Left ventricle myocardium inferior (tissue), 1 donor: Measurements from ENCODE around the gene PCSK5. TPM values are rescaled to one million over a fixed set of nuclear protein-coding genes. Genes with fewer than 3 reads are reported as not detected.

Experiments used
- DNase-seq: peaks from one replicate; pipeline ENCODE4 v3.0.0-alpha.2; 2020
- H3K27ac ChIP-seq: fragments of 200-600 bp; replicated peaks from 2 replicates; pipeline ENCODE4 v1.8.0; 2021
- H3K27me3 ChIP-seq: fragments of 200-600 bp; 2 replicates; pipeline ENCODE4 v1.8.0; 2021; ENCODE audit warnings: low read depth
- H3K36me3 ChIP-seq: fragments of 200-600 bp; 2 replicates; pipeline ENCODE4 v1.8.0; 2021
- H3K4me1 ChIP-seq: fragments of 200-600 bp; 2 replicates; pipeline ENCODE4 v1.8.0; 2021
- H3K4me3 ChIP-seq: fragments of 200-600 bp; 2 replicates; pipeline ENCODE4 v1.8.0; 2021; ENCODE audit warnings: mild to moderate bottlenecking, moderate library complexity
- H3K9me3 ChIP-seq: fragments of 200-600 bp; replicated peaks from 2 replicates; pipeline ENCODE4 v1.8.0; 2021
- CTCF ChIP-seq: fragments of 200-600 bp; IDR thresholded peaks from 2 replicates; pipeline ENCODE4 v1.8.0; 2021; ENCODE audit warnings: antibody characterized with exemption, mild to moderate bottlenecking, borderline replicate concordance
- intact Hi-C: fragments of 100-400 bp; cut with micrococcal nuclease; formaldehyde crosslinking; loops from one replicate; pipeline ENCODE4 v1.11.0; 2022
- total RNA-seq: library from RNA; stranded (reverse); fragmentation: NEBNext Ultra II Directional; extraction: Animal tissue kit (Norgen Biotek cat#: 25700); gene quantifications from one replicate; pipeline ENCODE4 v1.2.1, GENCODE V29; 2021
- donor health status: DM: no; HTN: yes; CAD: no; lungs with severe emphysema.

PCSK5 gene
- total RNA-seq, 1 donor from 2014 or later = 5.6 TPM

GRCh38 chr9:76177931-76178330 is 287.5 kb downstream of the PCSK5 start:
- intact Hi-C loops = no loop called here
- TF ChIP-seq CTCF = no peak
- H3K36me3 ChIP-seq = peaks cover 13% of the 10 kb centered on the region
- no peak overlapping the region for H3K27ac ChIP-seq
- no peak overlapping the region for H3K4me3 ChIP-seq
- peaks cover 10% of the 10 kb centered on the region for H3K4me1 ChIP-seq
- no peak for DNase-seq
- no peaks in the 10 kb centered on the region for H3K9me3 ChIP-seq
- no peaks in the 10 kb centered on the region for H3K27me3 ChIP-seq

GRCh38 chr9:76180541-76180940 is 290.1 kb downstream of the PCSK5 start:
- peaks cover 17% of the 10 kb centered on the region for H3K36me3 ChIP-seq
- H3K9me3 ChIP-seq = no peaks in the 10 kb centered on the region
- peaks cover 10% of the 10 kb centered on the region for H3K4me1 ChIP-seq
- no peak for TF ChIP-seq CTCF
- no peak overlapping the region for H3K4me3 ChIP-seq
- H3K27ac ChIP-seq = no peak overlapping the region
- no peak for DNase-seq
- intact Hi-C loops = no loop called here
- H3K27me3 ChIP-seq = no peaks in the 10 kb centered on the region

- no peaks in the 10 kb centered on the region for H3K9me3 ChIP-seq
- no peak for TF ChIP-seq CTCF
- H3K4me3 ChIP-seq = no peak overlapping the region
- intact Hi-C loops = no loop called here
- H3K27me3 ChIP-seq = no peaks in the 10 kb centered on the region
- H3K27ac ChIP-seq = no peak overlapping the region
- peaks cover 10% of the 10 kb centered on the region for H3K4me1 ChIP-seq
- DNase-seq = no peak
- H3K36me3 ChIP-seq = peaks cover 17% of the 10 kb centered on the region
These were observed 290.7 kb downstream of the PCSK5 start for GRCh38 chr9:76181020-76181641.

GRCh38 chr9:76181781-76182180 is 291.3 kb downstream of the PCSK5 start:
- intact Hi-C loops = no loop called here
- H3K27me3 ChIP-seq = no peaks in the 10 kb centered on the region

GRCh38 chr9:76185432-76185831 is 295.0 kb downstream of the PCSK5 start:
- no peaks in the 10 kb centered on the region for H3K9me3 ChIP-seq
- DNase-seq = no peak
- H3K36me3 ChIP-seq = peaks cover 40% of the 10 kb centered on the region
- no peak for TF ChIP-seq CTCF
- no peaks in the 10 kb centered on the region for H3K27me3 ChIP-seq
- no peak overlapping the region for H3K27ac ChIP-seq
- H3K4me1 ChIP-seq = peaks cover 4% of the 10 kb centered on the region
- H3K4me3 ChIP-seq = no peak overlapping the region
- intact Hi-C loops = no loop called here

More at GRCh38 chr9:76181781-76182180, 291.3 kb downstream of the PCSK5 start:
- Histone ChIP-seq H3K9me3 (no peaks in the 10 kb centered on the region), H3K4me3 (no peak overlapping the region), H3K4me1 (peaks cover 10% of the 10 kb centered on the region), H3K36me3 (peaks cover 17% of the 10 kb centered on the region), H3K27ac (no peak overlapping the region)
- TF ChIP-seq CTCF = no peak
- no peak for DNase-seq
